Measurements from ENCODE around the gene CBL. TPM values are rescaled to one million over a fixed set of nuclear protein-coding genes. Genes with fewer than 3 reads are reported as not detected.

Gene CBL
- total RNA-seq, 1 donor from 2014 or later: 27.8 TPM

DNA sequence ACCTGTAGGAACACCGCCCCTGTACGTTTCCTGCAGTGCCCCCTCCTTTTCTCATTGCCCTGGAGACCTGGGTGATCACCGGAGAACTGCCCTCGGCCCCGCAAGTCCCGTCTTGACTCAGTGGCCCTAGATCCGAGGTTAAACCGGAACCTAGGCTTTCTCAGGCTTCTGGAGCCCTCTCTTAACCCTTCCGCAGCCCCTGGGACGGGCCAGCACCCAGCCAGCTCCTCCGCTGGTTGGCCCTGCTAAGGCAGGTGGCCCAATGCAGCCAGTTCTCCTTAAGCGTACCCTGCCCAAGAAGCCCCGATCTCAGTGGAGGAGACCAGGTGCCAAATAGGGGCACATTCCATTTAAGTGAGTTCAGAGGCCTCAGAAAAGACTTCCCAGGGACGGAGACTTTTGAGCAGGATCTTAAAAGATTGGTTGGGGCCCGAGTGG is 36.8 kb upstream of the CBL start:
- POLR2A ChIA-PET: interaction anchor here (0.5 to 1.6 kb wide), 16 partner anchors 9 to 165 kb away, joined by 3 to 12 read pairs (median 4); partner anchors contain the start of genes C2CD2L, CBL, HINFP and RNF26
- intact Hi-C loops (cut with micrococcal nuclease): loop anchor here (1.0 to 2.0 kb wide), 3 partner anchors 16 to 75 kb away; partner anchors contain the start of genes HINFP and NHERF4
- DNase-seq: no peak

DNA sequence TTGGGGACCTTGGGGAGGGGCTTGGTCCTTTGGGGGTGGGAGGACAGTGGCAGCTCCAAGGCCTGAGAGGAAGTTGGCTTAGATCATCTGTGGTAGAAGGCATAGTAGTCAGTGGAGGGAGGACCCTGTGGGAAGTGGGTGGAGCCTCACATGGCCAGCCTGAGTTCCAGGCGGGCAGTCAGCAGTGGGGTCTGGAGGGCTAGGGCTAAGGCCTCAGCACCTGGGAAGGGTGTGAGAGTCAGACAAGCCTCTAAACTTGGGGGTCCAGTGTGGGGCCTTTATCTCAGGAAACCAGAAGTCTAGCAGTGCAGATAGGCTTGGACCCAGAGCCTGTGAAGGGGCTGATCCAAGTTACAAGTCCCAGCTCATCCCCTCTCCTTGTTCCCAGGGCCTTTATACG is 33.6 kb upstream of the CBL start:
- ChIA-PET CTCF (interaction anchor here (1.0 kb wide), 1 partner anchor 24 kb away, joined by 3 read pairs; no protein-coding TSS in a partner anchor), POLR2A (no interaction called here)
- H3K9me3 Mint-ChIP-seq: no peaks in the 10 kb centered on the region
- H3K27me3 Mint-ChIP-seq: no peaks in the 10 kb centered on the region
- DNase-seq: no peak
- TF ChIP-seq, protein P1, sequence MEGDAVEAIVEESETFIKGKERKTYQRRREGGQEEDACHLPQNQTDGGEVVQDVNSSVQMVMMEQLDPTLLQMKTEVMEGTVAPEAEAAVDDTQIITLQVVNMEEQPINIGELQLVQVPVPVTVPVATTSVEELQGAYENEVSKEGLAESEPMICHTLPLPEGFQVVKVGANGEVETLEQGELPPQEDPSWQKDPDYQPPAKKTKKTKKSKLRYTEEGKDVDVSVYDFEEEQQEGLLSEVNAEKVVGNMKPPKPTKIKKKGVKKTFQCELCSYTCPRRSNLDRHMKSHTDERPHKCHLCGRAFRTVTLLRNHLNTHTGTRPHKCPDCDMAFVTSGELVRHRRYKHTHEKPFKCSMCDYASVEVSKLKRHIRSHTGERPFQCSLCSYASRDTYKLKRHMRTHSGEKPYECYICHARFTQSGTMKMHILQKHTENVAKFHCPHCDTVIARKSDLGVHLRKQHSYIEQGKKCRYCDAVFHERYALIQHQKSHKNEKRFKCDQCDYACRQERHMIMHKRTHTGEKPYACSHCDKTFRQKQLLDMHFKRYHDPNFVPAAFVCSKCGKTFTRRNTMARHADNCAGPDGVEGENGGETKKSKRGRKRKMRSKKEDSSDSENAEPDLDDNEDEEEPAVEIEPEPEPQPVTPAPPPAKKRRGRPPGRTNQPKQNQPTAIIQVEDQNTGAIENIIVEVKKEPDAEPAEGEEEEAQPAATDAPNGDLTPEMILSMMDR (IDR thresholded peaks at IDR 0.05): no peak
- intact Hi-C loops (cut with micrococcal nuclease): no loop called here
- no peak overlapping the region for H3K4me3 Mint-ChIP-seq
- H3K36me3 Mint-ChIP-seq (ENCODE audit: low read depth): peaks cover 5% of the 10 kb centered on the region
- H3K4me1 Mint-ChIP-seq: peaks cover 5% of the 10 kb centered on the region
- no peak overlapping the region for H3K27ac Mint-ChIP-seq
- no peak for ATAC-seq (ENCODE audit: low read depth)

More for the DNA sequence above, 36.8 kb upstream of the CBL start:
- ATAC-seq (ENCODE audit: low read depth): peak; percentile 36
- CTCF ChIA-PET: interaction anchor here (0.6 to 1.5 kb wide), 11 partner anchors 15 to 154 kb away, joined by 3 to 23 read pairs (median 4); partner anchors contain the start of genes CBL, HINFP and VPS11
- Mint-ChIP-seq H3K4me3 (peak overlapping the region; percentile 86), H3K9me3 (no peaks in the 10 kb centered on the region), H3K36me3 (ENCODE audit: low read depth) (peaks cover 2% of the 10 kb centered on the region), H3K27me3 (no peaks in the 10 kb centered on the region), H3K4me1 (peaks cover 5% of the 10 kb centered on the region), H3K27ac (peak overlapping the region; percentile 50)
- TF ChIP-seq, protein P1 (IDR thresholded peaks at IDR 0.05): no peak

DNA sequence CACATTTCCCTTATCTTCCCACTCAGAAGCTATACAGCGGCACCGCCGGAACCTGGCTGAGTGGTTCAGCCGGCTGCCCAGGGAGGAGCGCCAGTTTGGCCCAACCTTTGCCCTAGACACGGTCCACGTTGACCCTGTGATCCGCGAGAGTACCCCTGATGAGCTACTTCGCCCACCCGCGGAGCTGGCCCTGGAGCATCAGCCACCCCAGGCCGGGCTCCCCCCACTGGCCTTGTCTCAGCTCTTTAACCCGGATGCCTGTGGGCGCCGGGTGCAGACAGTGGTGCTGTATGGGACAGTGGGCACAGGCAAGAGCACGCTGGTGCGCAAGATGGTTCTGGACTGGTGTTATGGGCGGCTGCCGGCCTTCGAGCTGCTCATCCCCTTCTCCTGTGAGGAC is 32.7 kb upstream of the CBL start:
- H3K36me3 Mint-ChIP-seq (ENCODE audit: low read depth): peaks cover 5% of the 10 kb centered on the region
- CTCF ChIA-PET: no interaction called here
- TF ChIP-seq, protein P1 (IDR thresholded peaks at IDR 0.05): no peak
- no peak overlapping the region for H3K27ac Mint-ChIP-seq
- H3K9me3 Mint-ChIP-seq: no peaks in the 10 kb centered on the region
- DNase-seq (no peak), ATAC-seq (ENCODE audit: low read depth) (no peak)
- POLR2A ChIA-PET: no interaction called here
- H3K4me1 Mint-ChIP-seq: peaks cover 5% of the 10 kb centered on the region
- intact Hi-C loops (cut with micrococcal nuclease): no loop called here
- no peak overlapping the region for H3K4me3 Mint-ChIP-seq
- H3K27me3 Mint-ChIP-seq: no peaks in the 10 kb centered on the region

DNA sequence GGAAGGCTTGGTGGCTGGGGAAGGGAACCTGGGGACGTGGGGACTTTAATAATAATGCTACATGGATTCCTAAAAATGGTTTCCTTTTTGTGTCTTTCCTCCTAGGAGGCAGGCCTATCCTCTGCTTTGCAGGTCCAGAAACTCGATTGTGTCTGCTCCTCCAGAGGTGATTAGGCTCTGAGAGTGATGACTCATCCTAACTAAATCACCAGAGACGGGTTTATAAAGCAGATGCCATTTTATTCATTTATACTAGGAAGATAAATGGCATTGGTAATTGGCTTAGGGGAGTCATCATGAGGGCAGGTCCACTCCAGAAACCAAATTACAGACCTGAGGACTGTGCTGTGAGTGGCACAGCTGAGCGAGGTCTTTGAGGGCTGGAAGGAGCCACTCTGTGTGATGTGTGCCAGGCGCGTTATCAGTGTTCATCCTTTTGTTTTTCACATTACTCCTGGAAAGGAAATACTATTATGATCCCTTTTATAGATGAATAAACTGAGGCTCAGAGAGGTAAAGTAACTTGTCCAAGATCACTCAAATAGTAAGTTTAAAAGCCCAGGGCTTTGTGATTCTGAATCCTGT is 30.6 kb upstream of the CBL start:
- ChIA-PET CTCF (interaction anchor here (1.5 kb wide), 1 partner anchor 21 kb away, joined by 4 read pairs; no protein-coding TSS in a partner anchor), POLR2A (no interaction called here)
- H3K27me3 Mint-ChIP-seq: no peaks in the 10 kb centered on the region
- H3K9me3 Mint-ChIP-seq: no peaks in the 10 kb centered on the region
- ATAC-seq (ENCODE audit: low read depth) (no peak), DNase-seq (no peak)
- no peaks in the 10 kb centered on the region for H3K4me1 Mint-ChIP-seq
- H3K36me3 Mint-ChIP-seq (ENCODE audit: low read depth): peaks cover 7% of the 10 kb centered on the region
- TF ChIP-seq, protein P1 (IDR thresholded peaks at IDR 0.05): no peak
- no peak overlapping the region for H3K27ac Mint-ChIP-seq
- intact Hi-C loops (cut with micrococcal nuclease): no loop called here
- H3K4me3 Mint-ChIP-seq: no peak overlapping the region

DNA sequence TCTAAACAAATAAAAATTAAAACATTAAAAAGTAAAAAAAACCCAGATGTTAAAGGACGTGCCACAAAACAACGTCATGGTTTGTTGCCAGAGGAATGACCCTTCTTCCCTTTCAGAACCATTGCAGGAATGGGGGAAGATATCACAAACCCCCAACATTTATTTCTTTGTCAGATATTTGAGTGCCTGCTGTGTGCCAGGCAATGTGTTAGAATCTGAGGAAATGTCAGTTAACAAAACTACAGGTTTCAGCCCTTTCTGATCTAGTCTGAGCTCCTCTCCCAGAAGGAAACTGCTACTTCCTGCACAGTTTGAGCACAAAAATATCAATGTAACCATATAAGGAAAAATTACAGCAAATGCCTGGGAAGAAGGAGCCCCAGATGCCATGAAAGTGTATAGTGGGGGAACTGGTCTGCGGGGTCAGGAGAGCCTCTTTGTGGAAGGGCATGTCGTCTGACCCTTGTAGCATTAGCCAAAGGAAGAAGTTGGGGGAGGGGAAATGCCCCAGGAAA is 27.9 kb upstream of the CBL start:
- Mint-ChIP-seq H3K4me3 (no peak overlapping the region), H3K27me3 (no peaks in the 10 kb centered on the region), H3K4me1 (no peaks in the 10 kb centered on the region), H3K9me3 (no peaks in the 10 kb centered on the region), H3K27ac (no peak overlapping the region), H3K36me3 (ENCODE audit: low read depth) (peaks cover 11% of the 10 kb centered on the region)
- TF ChIP-seq, protein P1 (IDR thresholded peaks at IDR 0.05): no peak
- intact Hi-C loops (cut with micrococcal nuclease): no loop called here
- ChIA-PET POLR2A (no interaction called here), CTCF (no interaction called here)
- ATAC-seq (ENCODE audit: low read depth): no peak
- DNase-seq: no peak
